PC-3 (cell line): ENCODE measurements around the gene HIRA. TPM values are rescaled to one million over a fixed set of nuclear protein-coding genes. Genes with fewer than 3 reads are reported as not detected.

ENCODE experiments used
- ATAC-seq: fragments of 200-7000 bp; cut with Tn5 transposase; 2 replicates; pipeline ENCODE4 v1.9.1; 2020; ENCODE audit warnings: mild to moderate bottlenecking, moderate library complexity
- BruUV-seq: library from RNA; stranded (reverse); fragments of 400-500 nt; replicated peaks from 2 replicates; lab custom pipeline; 2021; lab: Mats Ljungman, UMichigan
- CTCF ChIA-PET: fragments of 300-600 bp; sonication (Branson Sonifier 250); formaldehyde crosslinking; loops from one replicate; lab custom pipeline; 2022; ENCODE audit warnings: antibody characterized with exemption; lab: Charles Lee
- POLR2A ChIA-PET: fragments of 300-600 bp; sonication (Branson Sonifier 250); formaldehyde crosslinking; loops from one replicate; lab custom pipeline; 2022; ENCODE audit warnings: antibody characterized with exemption; ENCODE audit not compliant: unreplicated experiment; lab: Charles Lee
- DNase-seq: peaks from one replicate; pipeline ENCODE4 v3.0.0-alpha.2; 2015
- H2AFZ ChIP-seq: fragments of 300-600 bp; sonication (generic); 2 replicates; pipeline ENCODE4 v1.6.0; 2016; ENCODE audit warnings: antibody characterized with exemption, low read length
- H3F3A ChIP-seq: fragments of 300-600 bp; sonication (generic); one replicate; pipeline ENCODE4 v1.6.0; 2017; ENCODE audit warnings: antibody characterized with exemption, low read length, control low read depth, mild to moderate bottlenecking; ENCODE audit not compliant: unreplicated experiment
- H3K27ac ChIP-seq: fragments of 300-600 bp; sonication (generic); 2 replicates; pipeline ENCODE4 v1.5.1; 2016; ENCODE audit warnings: mild to moderate bottlenecking, low read length
- H3K27me3 ChIP-seq: fragments of 300-600 bp; sonication (generic); 2 replicates; pipeline ENCODE4 v1.6.1; 2016; ENCODE audit warnings: low read length, mixed read lengths
- H3K36me3 ChIP-seq: fragments of 300-600 bp; sonication (generic); 2 replicates; pipeline ENCODE4 v1.6.1; 2016; ENCODE audit warnings: low read depth, mixed run types, low read length, mixed read lengths
- H3K4me1 ChIP-seq: fragments of 300-600 bp; sonication (generic); 2 replicates; pipeline ENCODE4 v1.5.1; 2016; ENCODE audit warnings: low read length; ENCODE audit not compliant: insufficient read depth
- H3K4me2 ChIP-seq: fragments of 300-600 bp; sonication (generic); 2 replicates; pipeline ENCODE4 v1.6.0; 2016; ENCODE audit warnings: low read length
- H3K4me3 ChIP-seq: fragments of 300-600 bp; sonication (generic); 2 replicates; pipeline ENCODE4 v1.5.1; 2016; ENCODE audit warnings: mild to moderate bottlenecking, low read length, mixed read lengths
- H3K79me2 ChIP-seq: fragments of 300-600 bp; sonication (generic); 2 replicates; pipeline ENCODE4 v1.6.1; 2017; ENCODE audit warnings: low read length, mixed read lengths
- H3K9ac ChIP-seq: fragments of 300-600 bp; sonication (generic); 2 replicates; pipeline ENCODE4 v1.6.0; 2016; ENCODE audit warnings: mild to moderate bottlenecking, low read length
- H3K9me2 ChIP-seq: fragments of 300-600 bp; sonication (generic); replicated peaks from 2 replicates; pipeline ENCODE4 v1.6.1; 2016; ENCODE audit warnings: mixed run types, low read length, mixed read lengths
- H3K9me3 ChIP-seq: fragments of 300-600 bp; sonication (generic); 2 replicates; pipeline ENCODE4 v1.6.1; 2016; ENCODE audit warnings: low read length, mixed read lengths
- H4K20me1 ChIP-seq: fragments of 300-600 bp; sonication (generic); 2 replicates; pipeline ENCODE4 v1.6.1; 2016; ENCODE audit warnings: low read length, mixed read lengths
- CTCF ChIP-seq: fragments of 300-600 bp; sonication (generic); conservative IDR thresholded peaks from 2 replicates; pipeline ENCODE4 v1.5.1; 2017; ENCODE audit warnings: antibody characterized with exemption, low read depth, mild to moderate bottlenecking, low read length
- EZH2 ChIP-seq: fragments of 300-600 bp; sonication (generic); IDR thresholded peaks from one replicate; pipeline ENCODE4 v1.6.1; 2017; ENCODE audit warnings: antibody characterized with exemption, mild to moderate bottlenecking, low read length; ENCODE audit not compliant: unreplicated experiment
- EZH2phosphoT487 ChIP-seq: fragments of 300-600 bp; sonication (generic); IDR thresholded peaks from 2 replicates; pipeline ENCODE4 v1.6.1; 2018; ENCODE audit warnings: mild to moderate bottlenecking, antibody characterized with exemption, low read length, borderline replicate concordance
- intact Hi-C: fragments of 100-400 bp; cut with micrococcal nuclease; formaldehyde crosslinking; loops from 2 replicates; pipeline ENCODE4 v1.9.0; 2023
- total RNA-seq: library from RNA; depleted of rRNA; stranded (reverse); fragments of >200 nt; gene quantifications from 2 replicates; pipeline ENCODE4 v1.2.3, GENCODE V29; 2014

HIRA gene
- total RNA-seq, 1 experiment from 2014 or later: 12.4 TPM

- H3K9me3 ChIP-seq: no peaks in the 10 kb centered on the region
- H3K4me3 ChIP-seq: no peak overlapping the region
- POLR2A ChIA-PET: no interaction called here
- no peak for ATAC-seq
- H3K27me3 ChIP-seq: no peaks in the 10 kb centered on the region
- H3K9ac ChIP-seq: no peak overlapping the region
- no peaks in the 10 kb centered on the region for H3K79me2 ChIP-seq
- TF ChIP-seq EZH2: no peak
- no peak for TF ChIP-seq CTCF
- no peak for TF ChIP-seq EZH2phosphoT487
- H2AFZ ChIP-seq: no peak overlapping the region
- peaks cover 32% of the 10 kb centered on the region; the same call in 1 of the 2 replicates for H3K36me3 ChIP-seq
- no peak for DNase-seq
- H4K20me1 ChIP-seq: no peaks in the 10 kb centered on the region
- H3K4me2 ChIP-seq: no peak overlapping the region
- no TSS peak for BruUV-seq
- H3K27ac ChIP-seq: no peak overlapping the region
- no peaks in the 10 kb centered on the region for H3F3A ChIP-seq
- H3K9me2 ChIP-seq: no peaks in the 10 kb centered on the region
- CTCF ChIA-PET: no interaction called here
- intact Hi-C loops: no loop called here
- no peaks in the 10 kb centered on the region for H3K4me1 ChIP-seq
These were observed 45.3 kb downstream of the HIRA start for GRCh38 chr22:19386248-19386647.

GRCh38 chr22:19385221-19385906, 46.2 kb downstream of the HIRA start:
- CTCF ChIA-PET: no interaction called here
- H2AFZ ChIP-seq: no peak overlapping the region
- intact Hi-C loops: no loop called here
- no peak for DNase-seq
- no peak overlapping the region for H3K9ac ChIP-seq
- no peak overlapping the region for H3K4me2 ChIP-seq
- H3K4me1 ChIP-seq: no peaks in the 10 kb centered on the region
- H3F3A ChIP-seq: no peaks in the 10 kb centered on the region
- no peak for TF ChIP-seq EZH2
- TF ChIP-seq CTCF: no peak
- no peak for TF ChIP-seq EZH2phosphoT487
- no peaks in the 10 kb centered on the region for H4K20me1 ChIP-seq
- no peaks in the 10 kb centered on the region for H3K27me3 ChIP-seq
- no peak overlapping the region for H3K27ac ChIP-seq
- ATAC-seq: no peak
- BruUV-seq: no TSS peak
- no peak overlapping the region for H3K4me3 ChIP-seq
- H3K36me3 ChIP-seq: peaks cover 32% of the 10 kb centered on the region; the same call in 1 of the 2 replicates
- POLR2A ChIA-PET: no interaction called here
- H3K9me3 ChIP-seq: no peaks in the 10 kb centered on the region
- no peaks in the 10 kb centered on the region for H3K9me2 ChIP-seq
- H3K79me2 ChIP-seq: no peaks in the 10 kb centered on the region

GRCh38 chr22:19383292-19383691, 48.2 kb downstream of the HIRA start:
- no peak for ATAC-seq
- Histone ChIP-seq H2AFZ (no peak overlapping the region), H3K4me2 (no peak overlapping the region), H3K27ac (no peak overlapping the region), H3K36me3 (peaks cover 31% of the 10 kb centered on the region; the same call in 1 of the 2 replicates), H3K79me2 (no peaks in the 10 kb centered on the region), H3K4me3 (no peak overlapping the region), H3F3A (no peaks in the 10 kb centered on the region), H3K4me1 (no peaks in the 10 kb centered on the region), H3K9me2 (no peaks in the 10 kb centered on the region), H3K9me3 (no peaks in the 10 kb centered on the region), H4K20me1 (no peaks in the 10 kb centered on the region), H3K9ac (no peak overlapping the region), H3K27me3 (no peaks in the 10 kb centered on the region)
- ChIA-PET CTCF (no interaction called here), POLR2A (no interaction called here)
- no peak for DNase-seq
- TF ChIP-seq CTCF (no peak), EZH2 (no peak), EZH2phosphoT487 (no peak)
- no TSS peak for BruUV-seq
- intact Hi-C loops: no loop called here
